NCI-H2029 (cell line): ENCODE data around the gene CCDC185.
"Not testable (repeated sequence)": the region's sequence is repeated elsewhere in the genome, so short reads cannot be mapped to it uniquely, and the experiment has no call there.

Experiments used
- DNase-seq: peaks from one replicate; lab custom pipeline; 2025; lab: John Stamatoyannopoulos, UW

CCDC185 gene

DNA sequence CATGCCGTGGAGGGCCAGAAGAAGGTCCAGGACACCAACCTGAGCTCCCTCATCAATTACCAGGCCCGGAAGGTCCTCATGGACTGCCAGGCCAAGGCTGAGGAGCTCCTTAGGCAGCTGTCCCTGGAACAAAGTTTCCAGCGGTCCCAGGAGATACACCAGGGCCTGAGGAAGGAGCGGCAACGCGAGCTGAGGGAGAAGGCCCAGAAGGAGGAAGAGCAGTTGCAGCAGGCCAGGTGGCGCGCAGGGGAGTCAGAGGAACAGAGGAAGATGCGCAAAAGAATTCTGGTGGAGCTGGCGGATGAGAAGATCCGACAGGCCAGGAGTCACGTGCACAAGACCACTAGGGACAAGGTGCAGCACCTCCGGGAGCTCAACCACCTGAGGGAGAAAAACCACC, 1.5 kb downstream of the CCDC185 start:
- DNase-seq = no peak

DNA sequence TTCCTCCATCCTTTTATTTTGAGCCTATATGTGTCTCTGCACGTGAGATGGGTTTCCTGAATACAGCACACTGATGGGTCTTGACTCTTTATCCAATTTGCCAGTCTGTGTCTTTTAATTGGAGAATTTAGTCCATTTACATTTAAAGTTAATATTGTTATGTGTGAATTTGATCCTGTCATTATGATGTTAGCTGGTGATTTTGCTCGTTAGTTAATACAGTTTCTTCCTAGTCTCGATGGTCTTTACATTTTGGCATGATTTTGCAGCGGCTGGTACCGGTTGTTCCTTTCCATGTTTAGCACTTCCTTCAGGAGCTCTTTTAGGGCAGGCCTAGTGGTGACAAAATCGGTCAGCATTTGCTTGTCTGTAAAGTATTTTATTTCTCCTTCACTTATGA, 6.2 kb downstream of the CCDC185 start:
- not testable (repeated sequence) for DNase-seq

DNA sequence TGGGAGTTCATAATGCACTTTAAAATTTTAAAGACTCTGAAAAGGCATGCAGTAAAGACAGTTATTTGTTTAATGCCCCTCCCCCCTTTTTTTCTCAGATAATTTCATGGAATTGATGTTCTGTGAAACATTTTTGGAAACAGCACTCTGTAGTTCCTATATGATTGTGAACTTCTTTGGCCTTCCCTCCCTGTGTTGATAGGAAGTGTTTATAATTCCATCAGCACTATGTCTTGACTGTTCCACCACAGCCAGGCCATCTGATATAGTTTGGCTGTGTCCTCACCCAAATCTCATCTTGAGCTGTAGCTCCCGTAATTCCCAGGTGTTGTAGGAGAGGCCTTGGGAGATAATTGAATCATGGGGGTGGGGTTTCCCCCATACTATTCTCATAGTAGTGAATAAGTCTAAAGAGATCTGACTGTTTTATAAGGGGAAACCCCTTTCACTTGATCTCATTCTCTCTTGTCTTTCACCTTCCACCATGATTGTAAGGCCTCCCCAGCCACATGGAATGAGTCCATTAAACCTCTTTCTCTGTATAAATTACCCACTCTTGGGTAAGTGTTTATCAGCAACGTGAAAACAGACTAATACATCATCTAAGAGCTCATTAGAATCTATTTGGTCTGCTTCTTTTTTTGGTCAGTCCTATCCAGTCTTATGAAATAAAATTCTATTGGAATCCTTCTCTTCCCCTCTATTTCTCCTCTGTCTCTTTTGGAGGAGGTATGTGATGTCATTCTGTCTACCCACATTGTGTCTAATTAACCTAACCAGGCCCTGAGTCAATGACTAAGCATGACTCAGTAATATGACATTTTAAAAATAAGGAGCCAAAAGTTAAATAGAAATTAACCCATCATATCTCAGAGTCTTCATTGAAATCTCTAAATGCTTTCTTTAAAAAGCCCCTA, 8.9 kb downstream of the CCDC185 start:
- DNase-seq = no peak

DNA sequence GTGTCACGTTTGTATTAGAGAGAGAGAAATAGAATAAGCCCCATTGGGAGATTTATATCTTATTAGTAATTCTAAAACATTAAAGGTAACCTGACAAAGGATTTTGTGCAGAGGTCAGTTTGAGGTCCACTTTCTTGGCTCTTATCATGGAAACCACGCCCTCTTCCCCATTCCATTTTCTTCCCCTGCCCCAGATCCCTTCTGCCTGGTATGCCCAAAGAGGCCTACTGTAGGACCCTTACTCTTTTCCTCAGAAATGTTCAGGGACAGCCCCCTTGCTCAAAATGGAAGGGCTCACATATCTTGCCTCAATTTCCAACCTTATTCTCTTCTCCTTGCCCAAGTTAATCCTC, 9.6 kb downstream of the CCDC185 start:
- no peak for DNase-seq

DNA sequence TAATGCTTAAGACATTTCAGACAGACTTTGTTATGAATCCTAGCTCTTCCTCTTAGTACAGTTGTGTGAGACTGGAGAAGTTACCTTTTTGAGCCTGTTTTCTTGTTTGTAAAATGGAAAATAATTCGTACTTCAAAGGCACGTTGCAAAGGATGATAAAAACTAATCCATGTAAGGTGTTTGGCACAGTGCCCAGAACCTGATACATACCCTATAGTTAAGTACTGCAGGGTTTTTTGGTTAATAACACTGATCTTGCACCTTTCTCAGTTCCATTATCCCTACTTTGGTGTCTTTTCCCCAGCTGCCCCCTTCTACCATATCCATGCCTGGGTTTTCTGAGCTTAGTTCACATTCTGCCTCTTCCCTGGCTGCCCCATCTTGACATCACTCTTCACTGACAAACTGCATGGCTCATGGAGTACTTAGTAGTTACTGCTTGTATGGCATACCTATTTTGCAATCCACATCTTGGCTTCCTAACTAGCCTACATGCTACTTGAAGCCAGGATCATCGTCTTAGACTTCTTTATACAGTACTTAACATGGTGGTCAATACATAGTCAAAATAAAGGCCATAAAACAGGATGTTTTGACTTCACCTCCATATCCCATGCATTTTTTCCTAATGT, 10.1 kb downstream of the CCDC185 start:
- peak; percentile 6 for DNase-seq

DNA sequence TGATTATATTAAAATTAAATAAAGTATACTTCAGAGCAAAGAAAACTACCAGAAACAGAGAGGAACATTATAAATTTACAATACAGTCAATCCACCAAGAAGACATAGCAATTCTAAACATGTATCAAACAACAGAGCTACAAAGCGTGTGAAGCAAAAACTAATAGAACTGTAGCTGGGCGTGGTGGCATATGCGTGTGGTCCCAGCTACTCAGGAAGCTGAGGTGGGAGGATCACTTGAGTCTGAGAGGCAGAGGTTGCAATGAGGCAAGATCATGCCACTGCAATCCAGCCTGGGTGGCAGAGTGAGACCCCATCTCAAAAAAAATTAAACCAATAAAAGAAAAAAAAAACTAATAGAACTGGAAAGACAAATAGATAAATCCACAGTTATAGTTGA, 12.3 kb downstream of the CCDC185 start:
- DNase-seq = no peak

DNA sequence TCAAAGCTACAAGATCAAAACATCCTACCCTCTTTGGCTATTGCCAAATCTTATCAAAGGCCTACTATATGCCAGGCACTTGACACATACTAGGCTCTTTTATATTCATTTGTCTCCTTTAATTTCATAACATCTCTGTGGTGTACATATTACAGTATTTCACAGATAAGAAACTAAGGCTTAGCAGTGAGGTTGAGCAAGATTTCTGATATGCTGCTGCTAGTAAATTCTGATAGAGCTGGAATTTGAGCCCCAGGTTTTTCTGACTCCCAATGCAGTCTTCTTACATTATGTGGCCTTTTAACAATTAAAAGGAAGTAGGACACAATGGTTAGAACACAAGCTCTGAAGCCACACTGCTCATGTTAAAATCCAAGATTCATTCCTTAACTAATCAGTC, 16.8 kb downstream of the CCDC185 start:
- DNase-seq = no peak

DNA sequence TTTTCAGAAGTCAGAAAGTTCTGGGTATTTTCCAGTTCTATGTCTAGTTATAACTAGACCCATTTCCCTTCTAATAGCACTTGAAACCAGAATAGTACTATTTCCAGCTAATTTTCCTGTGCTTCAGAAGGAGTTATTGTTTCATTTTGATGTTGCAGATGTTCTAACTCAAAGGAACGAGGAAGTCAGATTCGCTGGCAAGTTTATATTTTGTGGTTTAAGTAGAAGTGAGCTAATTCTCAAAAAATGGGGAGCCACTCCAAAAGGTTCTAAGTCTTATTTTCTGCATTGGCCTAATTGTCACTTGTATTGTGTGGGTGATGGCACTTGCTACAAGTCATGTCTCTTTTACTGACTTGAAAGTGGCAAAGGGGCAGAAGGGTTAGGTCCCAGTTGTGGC, 18.1 kb downstream of the CCDC185 start:
- no peak for DNase-seq

DNA sequence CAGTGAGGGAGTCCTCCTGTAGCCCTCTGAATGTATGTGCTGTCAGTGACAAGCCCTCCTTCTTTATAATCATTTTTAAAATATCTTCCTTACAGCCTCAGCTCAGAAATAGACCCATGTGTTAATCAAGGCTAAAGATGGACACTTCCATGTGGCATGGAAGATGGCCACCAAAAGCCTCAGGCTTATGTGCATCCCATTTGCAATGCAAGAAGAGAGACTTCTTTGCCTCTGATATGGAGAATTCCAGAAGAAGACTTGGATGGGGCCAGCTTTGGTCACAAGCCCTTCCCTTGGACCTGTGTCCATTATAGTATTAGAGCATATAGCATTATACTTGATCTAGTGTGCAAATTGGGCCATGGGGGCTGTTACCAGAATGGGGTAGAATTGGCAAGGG, 18.5 kb downstream of the CCDC185 start:
- no peak for DNase-seq

DNA sequence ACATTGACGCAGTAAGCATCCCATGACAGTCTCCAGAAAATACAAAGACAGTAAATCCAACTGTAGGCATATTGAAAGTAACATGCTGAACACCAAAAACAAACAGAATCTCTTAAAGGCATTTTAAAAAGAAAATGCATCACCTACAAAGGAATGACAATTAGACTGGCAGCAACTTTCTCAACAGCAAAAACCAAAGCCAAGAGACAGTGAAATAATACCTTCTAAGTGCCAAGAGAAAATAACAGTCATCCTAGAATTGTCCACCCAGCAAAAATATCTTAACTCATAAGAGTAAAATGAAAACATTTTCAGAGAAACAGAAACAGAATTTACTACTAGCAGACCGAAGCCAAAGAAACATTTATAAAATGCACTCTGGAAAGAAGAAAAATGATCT, 20.0 kb downstream of the CCDC185 start:
- DNase-seq = no peak

DNA sequence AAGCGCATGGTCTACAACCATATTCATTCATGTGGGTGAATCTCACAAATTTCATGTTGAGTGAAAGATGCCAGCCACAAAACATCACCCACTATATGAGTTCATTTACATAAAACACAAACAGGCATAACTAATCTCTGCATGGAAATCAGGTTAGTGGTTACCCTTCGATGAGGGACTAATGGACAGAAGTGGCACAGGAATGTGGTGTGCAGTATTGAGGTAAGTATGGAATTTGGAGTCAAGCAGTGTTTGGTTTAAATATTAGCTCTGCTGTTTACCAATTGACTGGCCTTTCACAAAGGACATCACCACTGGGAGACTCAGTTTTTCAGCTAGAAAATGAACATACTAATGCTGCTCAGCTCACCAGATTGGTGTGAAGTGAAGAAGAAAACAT, 24.2 kb downstream of the CCDC185 start:
- DNase-seq = no peak

DNA sequence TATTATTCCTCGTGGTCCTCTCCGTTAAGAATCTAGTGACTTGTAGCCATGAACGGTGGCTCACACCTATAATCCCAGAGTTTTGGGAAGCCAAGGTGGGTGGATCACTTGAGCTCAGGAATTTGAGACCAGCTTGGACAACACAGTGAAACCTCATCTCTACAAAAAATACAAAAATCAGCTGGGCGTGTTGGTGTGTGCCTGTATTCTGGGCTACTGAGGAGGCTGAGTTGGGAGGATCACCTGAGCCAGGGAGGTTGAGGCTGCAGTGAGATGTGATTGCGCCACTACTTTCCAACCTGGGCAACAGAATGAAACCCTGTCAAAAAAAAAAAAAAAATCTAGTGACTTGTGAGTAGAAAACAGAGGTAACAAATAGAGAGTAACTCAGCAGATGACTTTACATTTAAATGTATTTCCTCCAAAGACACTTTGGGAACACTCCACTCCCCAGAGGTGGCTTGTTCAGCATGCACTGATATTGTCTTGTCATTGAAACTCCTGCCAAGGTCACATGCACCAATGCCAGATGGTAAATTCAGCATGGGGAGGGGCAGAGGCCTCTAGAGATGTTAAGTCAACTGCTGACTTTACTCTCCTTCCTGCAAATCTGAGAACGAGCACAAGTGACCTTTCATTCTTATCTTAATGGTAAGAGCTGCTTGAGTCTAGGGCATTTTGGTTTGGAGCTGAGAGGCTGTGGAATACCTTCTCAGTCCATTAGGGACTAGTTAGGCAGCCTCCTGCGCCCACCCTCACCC, 24.9 kb downstream of the CCDC185 start:
- no peak for DNase-seq

DNA sequence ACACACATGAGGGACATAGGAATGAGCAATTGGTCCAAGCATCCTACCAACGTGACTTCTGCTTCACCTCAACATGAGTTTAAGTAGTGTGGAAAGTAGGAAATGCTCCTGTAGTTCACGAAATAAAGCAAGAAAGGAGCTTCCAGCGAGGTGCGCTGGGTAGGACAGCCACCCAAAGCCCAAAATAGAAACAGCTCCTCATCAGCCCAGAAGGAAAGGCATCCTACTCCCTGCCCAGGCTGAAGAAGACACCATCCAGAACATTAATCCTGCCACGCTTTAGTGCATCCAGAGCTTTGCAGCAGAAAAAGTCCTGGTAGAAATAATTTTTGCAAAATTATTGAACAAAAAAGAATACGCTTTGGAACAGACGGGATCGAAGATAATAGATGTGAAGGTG, 25.9 kb downstream of the CCDC185 start:
- DNase-seq = no peak

DNA sequence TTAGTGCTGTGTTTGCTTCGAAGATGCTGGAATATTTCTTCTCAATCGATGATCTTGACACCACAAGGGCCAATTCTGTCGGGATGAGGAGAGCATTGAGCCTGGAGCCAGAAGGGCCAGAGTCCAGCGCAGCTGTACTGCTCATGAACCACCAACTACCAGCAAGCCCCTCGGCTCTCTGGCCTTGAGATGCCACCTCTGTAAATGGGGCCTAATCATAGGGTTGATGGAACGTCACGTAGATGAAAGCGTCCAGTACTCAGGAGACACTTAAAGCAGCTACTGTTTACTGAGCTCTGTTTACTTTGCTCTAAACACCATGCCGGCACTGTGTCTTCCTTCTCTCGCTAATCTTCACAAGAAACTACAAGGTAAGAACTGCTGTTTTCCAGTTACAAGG, 26.3 kb downstream of the CCDC185 start:
- DNase-seq = peak; percentile 10

DNA sequence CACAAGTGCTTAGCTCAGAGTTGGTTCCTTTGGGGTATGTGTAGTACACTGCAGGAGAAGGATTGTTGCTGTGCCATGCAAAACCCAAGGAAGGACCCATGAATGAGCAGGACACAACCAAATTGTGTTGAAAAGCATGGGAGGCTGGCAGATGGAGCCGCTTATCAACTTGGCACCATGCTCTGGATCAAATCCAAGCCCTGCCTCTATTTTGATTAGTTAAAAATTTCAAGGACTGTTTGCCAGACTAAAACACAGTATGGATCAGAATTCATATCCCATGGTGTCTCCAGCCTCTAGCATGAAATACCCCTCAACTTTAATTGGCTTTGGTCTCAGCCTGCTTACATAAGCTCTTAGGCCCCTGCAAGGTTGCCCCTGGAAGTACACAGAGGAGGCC, 27.8 kb downstream of the CCDC185 start:
- DNase-seq = no peak

DNA sequence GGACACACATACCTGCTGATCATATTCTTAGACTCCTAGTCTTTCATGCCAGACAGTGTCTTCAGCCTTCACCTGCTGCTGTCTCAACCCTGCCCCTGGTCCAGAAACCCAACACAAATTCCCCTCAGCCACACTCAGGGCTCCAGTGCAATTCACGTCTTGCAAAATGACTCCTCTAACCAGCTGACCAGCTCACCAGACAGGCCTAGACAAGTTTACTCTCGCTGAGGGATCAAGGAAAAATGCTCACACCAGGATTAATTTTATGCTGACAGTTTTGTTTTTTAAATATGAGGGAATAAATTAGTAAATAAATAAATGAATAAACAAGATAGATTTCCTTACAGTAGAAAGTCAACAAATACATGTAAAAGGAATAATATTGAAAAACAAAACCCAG, 28.5 kb downstream of the CCDC185 start:
- DNase-seq = no peak

DNA sequence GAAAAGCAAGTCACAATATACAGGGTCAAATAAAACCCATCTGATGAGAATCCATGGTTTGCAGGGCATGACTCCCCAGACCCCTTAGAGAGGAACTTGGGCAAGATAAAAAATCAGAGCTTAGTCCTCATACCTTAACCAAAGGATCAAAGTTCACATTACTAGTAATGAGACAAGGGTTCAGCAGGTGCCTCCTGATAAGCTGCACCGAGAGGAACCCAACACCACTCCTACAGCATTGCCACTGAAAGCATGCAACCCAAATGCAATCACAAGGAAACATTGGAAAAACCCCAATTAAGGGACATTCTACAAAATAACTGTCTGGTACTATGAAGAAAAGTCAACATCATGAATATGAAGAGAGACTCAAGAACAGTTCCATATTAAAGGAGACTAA, 29.7 kb downstream of the CCDC185 start:
- DNase-seq = no peak

DNA sequence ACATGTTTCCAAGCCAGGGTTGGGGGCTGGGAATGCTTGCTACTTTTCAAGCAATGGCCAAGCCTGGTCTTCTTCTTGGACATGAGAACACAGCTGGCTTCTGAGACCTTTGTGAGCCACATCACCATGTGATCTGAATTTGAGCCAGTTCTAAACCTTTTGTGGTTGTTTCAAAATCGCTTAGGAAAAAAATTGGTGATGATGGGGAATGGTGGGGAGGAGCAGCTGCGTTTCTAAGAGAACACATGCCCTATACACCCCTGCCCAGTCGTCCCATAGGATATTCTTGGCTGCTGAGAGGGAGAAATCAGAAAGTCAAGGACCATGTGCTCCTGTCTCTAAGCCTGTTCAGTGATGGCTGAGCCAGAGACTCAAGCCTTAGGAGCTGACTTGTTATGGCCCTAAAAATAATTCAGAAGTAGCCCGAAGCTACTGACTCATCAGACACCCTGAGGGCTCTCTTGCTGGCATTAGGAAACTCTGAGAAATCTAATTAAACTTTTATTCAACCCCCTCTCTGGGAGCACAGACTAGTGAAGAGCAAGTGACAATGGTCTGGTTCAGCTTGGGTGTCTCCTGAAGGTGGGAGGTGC, 30.5 kb downstream of the CCDC185 start:
- DNase-seq = no peak

DNA sequence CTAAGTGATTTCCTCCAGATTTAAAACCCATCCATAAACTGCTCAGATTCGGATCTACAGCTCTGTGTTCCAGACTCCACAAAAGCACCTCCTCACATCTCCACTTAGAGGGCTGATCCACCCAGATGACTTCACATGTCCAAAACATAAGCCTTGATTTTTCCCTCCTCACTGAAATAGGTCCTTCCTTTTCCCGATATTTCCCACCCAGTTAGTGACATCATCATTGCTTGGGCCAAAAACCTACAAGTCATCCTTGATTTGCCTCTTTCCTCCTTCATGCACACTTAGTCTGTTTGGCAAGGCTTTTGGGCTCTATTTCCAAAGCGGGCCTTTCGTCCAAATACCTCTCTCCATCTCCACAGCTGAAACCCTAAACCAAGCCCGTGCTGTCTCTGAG, 32.3 kb downstream of the CCDC185 start:
- DNase-seq = no peak

DNA sequence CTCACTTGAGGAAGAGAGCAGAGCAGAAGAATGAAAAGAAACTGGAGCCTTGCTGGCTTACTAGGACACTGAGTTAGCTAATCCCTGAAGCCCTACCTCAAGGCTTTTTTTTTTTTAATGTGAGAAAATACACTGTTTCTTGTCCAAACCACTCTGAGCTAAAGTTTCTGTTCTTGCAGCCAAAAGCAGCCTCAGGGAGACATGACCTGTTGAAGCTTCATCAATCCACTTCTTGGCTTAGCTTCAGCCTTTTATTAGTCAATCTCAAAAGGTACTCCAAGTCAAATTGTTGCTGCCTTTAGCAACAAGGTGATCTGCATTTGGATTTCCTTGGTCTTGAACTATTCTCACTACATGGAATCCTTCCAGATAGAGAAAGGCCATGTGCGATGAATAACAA, 33.7 kb downstream of the CCDC185 start:
- no peak for DNase-seq

DNA sequence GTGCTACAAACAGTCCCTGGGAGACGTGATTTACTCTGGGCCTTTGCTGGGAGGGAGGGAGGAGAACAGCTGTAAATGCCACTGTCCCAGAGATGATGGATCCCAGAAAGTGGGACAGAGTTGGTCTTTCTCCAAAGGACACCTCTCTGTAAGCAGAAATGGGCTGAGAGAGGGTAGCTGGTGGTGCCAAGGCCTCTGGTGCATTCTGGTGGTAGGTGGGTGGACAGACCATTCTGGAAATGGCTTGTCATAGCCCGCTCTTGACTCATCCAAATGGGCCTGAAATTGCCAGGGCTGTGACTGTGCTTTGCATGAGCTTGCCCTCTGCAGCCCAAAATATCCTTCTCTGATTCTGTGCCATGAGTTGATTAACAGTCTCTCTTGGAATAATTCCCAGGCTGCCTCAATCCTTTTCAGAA, 36.1 kb downstream of the CCDC185 start:
- no peak for DNase-seq

DNA sequence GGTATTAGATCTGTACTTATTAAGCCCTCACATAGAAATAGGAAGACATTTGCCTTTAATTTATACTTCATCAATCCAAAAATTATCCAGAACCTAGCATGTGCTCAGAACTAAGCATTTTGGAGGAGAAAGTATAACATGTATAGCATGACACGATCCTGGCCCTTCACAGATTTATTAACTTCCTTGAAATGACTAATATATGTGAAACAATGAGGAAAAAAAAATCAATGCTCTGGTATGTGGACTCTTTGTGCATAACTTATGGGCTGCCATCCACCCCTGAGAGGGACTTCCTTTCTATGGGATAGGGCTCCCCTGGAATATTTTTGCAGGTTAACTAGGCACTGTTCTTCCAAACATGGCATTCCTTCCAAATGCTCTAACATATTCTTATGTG, 36.6 kb downstream of the CCDC185 start:
- no peak for DNase-seq

DNA sequence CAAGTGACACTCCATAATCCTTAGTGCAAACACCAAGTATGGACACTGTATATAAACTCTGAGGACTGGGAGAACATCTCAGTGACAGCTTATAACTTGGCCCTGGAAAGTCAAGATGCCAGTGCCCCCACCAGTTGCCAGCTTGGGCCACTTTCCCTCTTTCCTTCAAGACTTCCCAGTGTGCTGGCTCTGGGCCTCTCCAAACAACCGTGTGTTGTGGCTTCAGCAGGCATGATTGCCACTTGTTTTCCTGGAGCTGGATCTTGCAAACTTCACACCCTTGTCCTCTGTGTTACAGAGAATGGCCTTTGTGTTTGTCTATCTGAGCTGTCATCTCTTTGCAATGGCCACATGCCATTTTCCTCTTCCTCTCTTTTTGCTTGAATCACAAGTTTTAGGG, 37.0 kb downstream of the CCDC185 start:
- no peak for DNase-seq
